Ovary (tissue), 3 donors: ENCODE measurements around the gene SIK3.

Experiments
- EP300 ChIP-seq: sonication (generic); formaldehyde crosslinking; IDR thresholded peaks from one replicate; pipeline ENCODE4 v1.6.1; 2017; ENCODE audit warnings: antibody characterized with exemption
- POLR2A ChIP-seq: fragments of 450-650 bp; IDR thresholded peaks from one replicate; pipeline ENCODE4 v1.6.1; 2017; ENCODE audit warnings: antibody characterized with exemption, mild to moderate bottlenecking, moderate library complexity
- TF ChIP-seq, protein P1 (sequence below), 3 donors: fragments of 450-650 bp in 2 of 3; fragments of 200-600 bp in 1 of 3; IDR thresholded peaks; one replicate each; pipeline versions ENCODE4 v1.5.1 to v1.8.0; 2016 to 2022; ENCODE audit warnings: antibody characterized with exemption in 3 of 3, mild to moderate bottlenecking in 1 of 3
- donor health status: DM: no; HTN: no; CAD: no.

DNA sequence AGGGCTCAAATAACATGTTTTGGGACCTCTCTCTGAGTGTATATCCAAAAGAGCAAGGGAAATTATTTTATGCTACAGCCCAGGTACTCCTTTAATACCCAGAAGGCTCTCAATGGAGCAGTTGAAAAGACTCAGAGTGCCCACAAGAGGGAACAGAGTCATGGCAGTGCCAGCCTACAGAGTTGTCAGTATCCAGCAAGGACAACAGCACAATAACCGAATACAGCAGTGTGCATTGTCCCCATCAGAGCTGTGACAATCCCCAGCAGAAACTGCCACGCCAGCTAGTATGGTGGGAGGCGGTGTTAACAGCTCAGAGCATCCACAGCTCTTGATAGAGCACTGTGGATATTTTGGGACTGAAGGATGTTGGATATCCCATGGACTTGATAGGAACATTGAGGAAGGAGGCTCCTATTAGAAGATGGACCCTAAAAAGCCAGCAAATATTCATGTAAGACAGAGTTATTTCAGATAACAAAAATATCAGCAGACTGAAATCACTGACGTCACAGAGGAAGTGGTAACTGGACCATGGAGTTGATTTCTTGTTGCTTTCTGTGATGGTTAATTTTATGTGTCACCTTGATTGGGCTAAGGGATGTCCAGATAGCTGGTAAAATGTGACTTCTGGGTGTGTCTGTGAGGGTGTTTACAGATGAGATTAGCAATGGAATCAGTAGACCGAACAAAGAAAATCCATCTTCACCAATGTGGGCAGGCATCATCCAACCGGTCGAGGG is 28.2 kb upstream of the SIK3 start:
- TF ChIP-seq, protein P1, sequence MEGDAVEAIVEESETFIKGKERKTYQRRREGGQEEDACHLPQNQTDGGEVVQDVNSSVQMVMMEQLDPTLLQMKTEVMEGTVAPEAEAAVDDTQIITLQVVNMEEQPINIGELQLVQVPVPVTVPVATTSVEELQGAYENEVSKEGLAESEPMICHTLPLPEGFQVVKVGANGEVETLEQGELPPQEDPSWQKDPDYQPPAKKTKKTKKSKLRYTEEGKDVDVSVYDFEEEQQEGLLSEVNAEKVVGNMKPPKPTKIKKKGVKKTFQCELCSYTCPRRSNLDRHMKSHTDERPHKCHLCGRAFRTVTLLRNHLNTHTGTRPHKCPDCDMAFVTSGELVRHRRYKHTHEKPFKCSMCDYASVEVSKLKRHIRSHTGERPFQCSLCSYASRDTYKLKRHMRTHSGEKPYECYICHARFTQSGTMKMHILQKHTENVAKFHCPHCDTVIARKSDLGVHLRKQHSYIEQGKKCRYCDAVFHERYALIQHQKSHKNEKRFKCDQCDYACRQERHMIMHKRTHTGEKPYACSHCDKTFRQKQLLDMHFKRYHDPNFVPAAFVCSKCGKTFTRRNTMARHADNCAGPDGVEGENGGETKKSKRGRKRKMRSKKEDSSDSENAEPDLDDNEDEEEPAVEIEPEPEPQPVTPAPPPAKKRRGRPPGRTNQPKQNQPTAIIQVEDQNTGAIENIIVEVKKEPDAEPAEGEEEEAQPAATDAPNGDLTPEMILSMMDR (IDR thresholded peaks at IDR 0.05) = no peak
- TF ChIP-seq POLR2A = no peak
- no peak for TF ChIP-seq EP300
